Measurements from ENCODE around the gene NWD2. TPM values are rescaled to one million over a fixed set of nuclear protein-coding genes. Genes with fewer than 3 reads are reported as not detected.

The NWD2 gene
- total and polyA plus RNA-seq, 4 donors: 3.5 to 10.3 (median 9.1) TPM

DNA sequence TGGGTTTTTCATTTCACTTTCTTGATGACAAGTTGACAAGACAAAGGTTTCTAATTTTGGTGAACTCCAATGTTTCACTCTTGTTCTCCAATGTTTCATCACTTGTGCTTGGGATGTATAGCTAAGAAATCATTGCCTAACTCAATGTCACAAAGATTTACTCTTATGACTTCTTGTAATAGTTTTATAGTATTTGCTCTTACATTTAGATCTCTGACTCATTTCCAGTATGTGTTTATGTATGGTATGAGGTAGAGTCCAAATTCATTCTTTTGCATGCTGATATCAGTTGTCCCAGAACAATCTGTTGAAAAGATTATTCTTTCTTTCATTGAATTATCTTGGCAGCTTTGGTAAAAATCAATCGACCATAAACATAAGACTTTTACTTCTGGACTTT lies 12.2 kb upstream of the NWD2 start:
- no peak for DNase-seq (ENCODE audit: low read depth in 4 of 6, low spot score in 6 of 6)
- WGBS (ENCODE audit: insufficient coverage): no CpG with 5 or more reads among the region's 1 CpG

DNA sequence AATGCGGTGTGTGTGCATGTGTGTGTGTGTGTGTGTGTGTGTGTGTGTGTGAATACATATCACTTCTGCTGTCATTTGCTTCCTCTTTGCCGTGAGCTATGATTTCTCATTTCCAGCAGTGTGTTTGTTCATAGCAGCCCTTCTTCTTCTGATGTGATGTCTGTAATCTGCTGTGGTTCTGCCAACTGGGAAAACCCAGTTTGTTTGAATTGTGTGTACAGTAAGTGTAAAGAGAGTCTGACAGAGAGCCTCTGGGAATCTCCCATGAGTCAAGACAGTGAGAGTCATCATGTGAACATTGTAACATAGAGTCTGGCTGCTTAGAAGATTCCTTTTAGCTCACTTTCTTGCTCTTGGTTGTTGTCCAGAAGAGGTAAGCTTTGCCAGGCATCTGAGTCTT lies 8.4 kb upstream of the NWD2 start:
- no peaks in the 10 kb centered on the region for H3K36me3 ChIP-seq (ENCODE audit: control insufficient read depth, insufficient read depth, low read length)
- no peak overlapping the region for H3K4me3 ChIP-seq (ENCODE audit: low read depth, low read length)
- no peaks in the 10 kb centered on the region for H3K27me3 ChIP-seq (ENCODE audit: control insufficient read depth, insufficient read depth, low read length)
- DNase-seq (ENCODE audit: low read depth in 4 of 6, low spot score in 6 of 6): no peak
- 67% methylated on average over 1 of the region's 2 CpGs for WGBS (ENCODE audit: insufficient coverage)
- no peak overlapping the region for H3K27ac ChIP-seq (ENCODE audit: low read depth, low read length)
- no peaks in the 10 kb centered on the region for H3K4me1 ChIP-seq (ENCODE audit: control insufficient read depth, insufficient read depth, low read length)
- H3K9me3 ChIP-seq (ENCODE audit: control insufficient read depth, insufficient read depth, low read length): no peaks in the 10 kb centered on the region

More for the DNA sequence above, 12.2 kb upstream of the NWD2 start:
- H3K9me3 ChIP-seq (ENCODE audit: control insufficient read depth, insufficient read depth, low read length): no peaks in the 10 kb centered on the region
- no peaks in the 10 kb centered on the region for H3K27me3 ChIP-seq (ENCODE audit: control insufficient read depth, insufficient read depth, low read length)
- no peaks in the 10 kb centered on the region for H3K4me1 ChIP-seq (ENCODE audit: control insufficient read depth, insufficient read depth, low read length)
- no peak overlapping the region for H3K4me3 ChIP-seq (ENCODE audit: low read depth, low read length)
- no peaks in the 10 kb centered on the region for H3K36me3 ChIP-seq (ENCODE audit: control insufficient read depth, insufficient read depth, low read length)
- no peak overlapping the region for H3K27ac ChIP-seq (ENCODE audit: low read depth, low read length)

DNA sequence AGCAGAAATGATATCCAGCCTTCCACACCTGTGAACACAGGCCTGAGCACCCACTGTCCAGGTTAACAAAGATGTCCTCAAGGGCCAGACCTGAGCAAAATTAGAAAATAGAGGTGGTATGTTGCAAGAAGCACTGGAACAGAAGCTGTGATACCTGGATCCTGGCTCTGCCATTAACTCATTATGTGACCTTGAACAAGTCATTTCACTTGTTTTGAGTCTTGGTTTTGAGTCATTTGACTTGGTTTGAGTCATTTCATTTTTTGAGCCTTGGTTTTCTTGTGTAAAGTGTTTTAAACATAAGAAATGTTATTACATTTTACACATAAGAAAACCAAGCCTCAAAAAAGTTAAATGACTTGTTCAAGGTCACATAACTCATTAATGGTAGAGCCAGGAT lies 2.9 kb upstream of the NWD2 start:
- Histone ChIP-seq H3K27ac (ENCODE audit: low read depth, low read length) (no peak overlapping the region), H3K27me3 (ENCODE audit: control insufficient read depth, insufficient read depth, low read length) (peaks cover 43% of the 10 kb centered on the region), H3K36me3 (ENCODE audit: control insufficient read depth, insufficient read depth, low read length) (no peaks in the 10 kb centered on the region), H3K9me3 (ENCODE audit: control insufficient read depth, insufficient read depth, low read length) (no peaks in the 10 kb centered on the region), H3K4me1 (ENCODE audit: control insufficient read depth, insufficient read depth, low read length) (peaks cover 26% of the 10 kb centered on the region), H3K4me3 (ENCODE audit: low read depth, low read length) (no peak overlapping the region)
- DNase-seq (ENCODE audit: low read depth in 4 of 6, low spot score in 6 of 6): no peak

DNA sequence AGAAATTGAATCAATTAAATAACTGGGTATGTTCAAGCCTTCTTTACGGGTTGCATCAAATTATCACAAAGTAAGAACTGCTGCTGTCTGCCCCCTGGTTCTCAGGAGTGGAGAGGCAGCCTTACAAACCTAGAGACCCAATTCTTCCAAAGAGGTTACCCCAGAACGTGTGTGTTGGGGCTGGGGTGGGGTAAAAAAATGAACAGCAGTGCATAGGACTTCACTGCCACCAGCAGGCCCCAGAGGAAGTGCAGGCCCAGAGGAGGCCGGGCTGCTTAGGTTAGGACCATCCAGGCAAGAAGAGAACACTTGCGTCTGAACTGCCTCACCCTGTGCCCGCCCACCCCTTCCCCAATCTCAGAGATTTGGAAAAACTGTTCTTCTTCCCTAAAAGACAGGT lies 1.5 kb upstream of the NWD2 start:
- Histone ChIP-seq H3K36me3 (ENCODE audit: control insufficient read depth, insufficient read depth, low read length) (no peaks in the 10 kb centered on the region), H3K4me3 (ENCODE audit: low read depth, low read length) (peak overlapping the region; percentile 9), H3K27me3 (ENCODE audit: control insufficient read depth, insufficient read depth, low read length) (peaks cover 43% of the 10 kb centered on the region), H3K4me1 (ENCODE audit: control insufficient read depth, insufficient read depth, low read length) (peaks cover 26% of the 10 kb centered on the region), H3K27ac (ENCODE audit: low read depth, low read length) (no peak overlapping the region), H3K9me3 (ENCODE audit: control insufficient read depth, insufficient read depth, low read length) (no peaks in the 10 kb centered on the region)
- WGBS (ENCODE audit: insufficient coverage): 41% methylated on average over 2 of the region's 5 CpGs
- DNase-seq (ENCODE audit: low read depth in 4 of 6, low spot score in 6 of 6): peak in 2 of 6 donors; percentile 40 to 56

DNA sequence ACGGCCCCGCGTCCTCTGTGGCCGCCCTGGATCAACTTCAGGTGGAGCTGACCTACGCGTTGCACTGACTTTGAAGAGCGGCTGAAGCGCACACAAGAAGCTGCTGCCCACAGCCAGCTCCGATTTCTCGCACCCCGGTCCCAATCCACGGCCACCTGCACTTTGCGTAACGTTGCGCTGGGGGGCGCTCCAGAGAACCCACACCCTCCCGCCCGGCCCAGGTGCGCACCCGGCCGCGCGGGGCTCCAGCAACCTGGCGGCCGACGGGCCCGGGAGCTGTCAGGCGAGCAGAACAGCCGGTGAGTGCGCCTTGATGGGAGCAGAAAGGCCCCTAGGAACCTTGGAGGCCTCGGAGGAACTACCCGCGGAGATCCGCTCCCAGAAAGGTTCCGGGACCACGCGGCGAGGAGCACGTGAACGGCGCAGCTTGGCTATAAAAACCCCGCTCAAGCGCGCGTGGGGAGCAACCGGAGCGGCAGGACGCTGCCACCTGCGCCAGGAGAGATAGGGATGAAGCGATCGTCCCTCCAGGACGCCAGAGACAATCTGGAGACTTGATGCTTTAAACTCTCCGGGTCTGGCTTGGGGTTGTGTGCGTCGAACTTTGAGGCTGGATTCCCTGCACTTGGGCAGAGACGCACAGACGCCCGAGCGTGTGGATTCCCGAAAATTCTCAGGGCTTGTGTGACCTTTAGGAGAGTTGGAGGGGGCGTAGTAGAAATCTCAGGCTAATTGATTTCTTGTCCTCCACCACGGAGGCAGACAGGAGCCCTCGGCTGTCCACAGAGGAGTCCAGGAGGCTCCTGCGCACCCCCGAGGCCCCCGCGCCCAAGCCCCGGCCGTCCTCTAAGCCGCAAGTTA lies 591 bp upstream of the NWD2 start:
- H3K4me1 ChIP-seq (ENCODE audit: control insufficient read depth, insufficient read depth, low read length): peaks cover 26% of the 10 kb centered on the region
- 3% methylated on average over 70 of the region's 70 CpGs for WGBS (ENCODE audit: insufficient coverage)
- peaks cover 45% of the 10 kb centered on the region for H3K27me3 ChIP-seq (ENCODE audit: control insufficient read depth, insufficient read depth, low read length)
- H3K27ac ChIP-seq (ENCODE audit: low read depth, low read length): no peak overlapping the region
- H3K36me3 ChIP-seq (ENCODE audit: control insufficient read depth, insufficient read depth, low read length): no peaks in the 10 kb centered on the region
- H3K9me3 ChIP-seq (ENCODE audit: control insufficient read depth, insufficient read depth, low read length): no peaks in the 10 kb centered on the region
- DNase-seq (ENCODE audit: low read depth in 4 of 6, low spot score in 6 of 6): peak in 2 of 6 donors; percentile 51 to 60
- H3K4me3 ChIP-seq (ENCODE audit: low read depth, low read length): peak overlapping the region; percentile 20

DNA sequence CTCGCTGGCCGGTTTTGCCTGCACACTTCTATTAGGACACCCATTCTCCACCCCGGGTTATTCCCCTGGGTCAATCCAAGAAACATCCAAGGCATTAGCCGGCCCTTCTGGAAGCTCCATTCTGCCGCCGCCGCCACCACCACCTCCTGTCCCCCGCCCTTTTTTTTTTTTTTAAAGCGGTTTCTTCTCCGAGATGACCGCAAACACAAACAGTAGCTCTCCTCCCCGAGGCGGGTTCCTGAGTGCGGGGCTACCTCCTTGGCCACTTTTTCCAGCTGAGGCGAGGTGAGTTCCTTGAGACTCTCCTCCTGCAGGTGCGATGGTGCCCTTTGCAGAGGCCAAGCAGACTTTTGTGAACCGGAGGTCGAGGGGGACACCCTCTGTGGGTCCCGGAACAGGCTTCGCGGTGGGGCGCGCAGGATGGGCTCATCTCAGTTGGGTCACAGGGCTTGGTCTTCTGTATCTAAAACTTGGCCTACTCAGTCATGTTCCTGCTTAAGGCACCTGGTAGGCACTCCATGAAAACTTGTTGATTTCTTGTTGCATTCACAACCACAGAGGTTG lies 930 bp downstream of the NWD2 start:
- no peak overlapping the region for H3K27ac ChIP-seq (ENCODE audit: low read depth, low read length)
- H3K27me3 ChIP-seq (ENCODE audit: control insufficient read depth, insufficient read depth, low read length): peaks cover 45% of the 10 kb centered on the region
- no peak for DNase-seq (ENCODE audit: low read depth in 4 of 6, low spot score in 6 of 6)
- H3K4me3 ChIP-seq (ENCODE audit: low read depth, low read length): peak overlapping the region; percentile 20
- WGBS (ENCODE audit: insufficient coverage): 4% methylated on average over 20 of the region's 23 CpGs
- H3K36me3 ChIP-seq (ENCODE audit: control insufficient read depth, insufficient read depth, low read length): no peaks in the 10 kb centered on the region
- no peaks in the 10 kb centered on the region for H3K9me3 ChIP-seq (ENCODE audit: control insufficient read depth, insufficient read depth, low read length)
- H3K4me1 ChIP-seq (ENCODE audit: control insufficient read depth, insufficient read depth, low read length): peaks cover 26% of the 10 kb centered on the region

DNA sequence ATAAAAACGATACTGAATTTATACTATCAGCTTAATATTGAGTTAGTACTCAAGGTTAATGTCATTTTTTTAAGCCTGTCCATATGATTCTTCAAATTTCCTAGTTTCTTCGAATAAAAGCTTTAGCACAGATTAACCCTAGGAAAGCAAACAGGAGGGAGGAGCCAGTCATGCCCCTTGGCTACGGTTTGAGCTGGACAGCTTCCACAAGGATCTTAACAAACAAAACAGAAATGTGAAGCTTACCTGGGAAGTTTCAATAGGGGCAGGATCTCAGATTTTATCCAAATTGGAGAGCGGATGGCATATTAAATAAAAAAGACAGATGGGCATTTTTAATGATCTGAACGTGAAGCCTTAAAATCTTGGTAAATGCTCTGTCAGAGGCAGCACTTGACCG lies 2.3 kb downstream of the NWD2 start:
- H3K27ac ChIP-seq (ENCODE audit: low read depth, low read length): no peak overlapping the region
- WGBS (ENCODE audit: insufficient coverage): 0% methylated on average over 1 of the region's 6 CpGs
- H3K27me3 ChIP-seq (ENCODE audit: control insufficient read depth, insufficient read depth, low read length): peaks cover 42% of the 10 kb centered on the region

DNA sequence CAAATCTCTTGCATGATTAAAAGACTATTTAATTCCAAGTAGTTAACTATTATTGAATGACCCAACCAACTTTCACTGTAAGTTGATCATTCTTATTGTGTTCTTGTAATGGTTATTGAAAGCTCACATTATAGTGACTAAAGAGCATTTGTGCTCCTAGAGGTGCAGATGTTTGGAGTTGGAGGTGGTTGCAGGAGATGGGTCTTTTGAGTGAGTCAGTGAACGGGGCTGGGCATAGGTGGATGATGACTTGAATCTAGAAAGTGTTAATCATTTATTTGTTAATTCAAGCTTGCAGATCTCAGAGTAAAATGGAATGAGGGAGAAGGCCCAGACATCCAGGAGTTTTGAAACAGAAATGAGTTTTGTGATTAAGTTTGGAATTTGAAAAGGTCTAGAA lies 13.7 kb downstream of the NWD2 start:
- Histone ChIP-seq H3K9me3 (ENCODE audit: control insufficient read depth, insufficient read depth, low read length) (no peaks in the 10 kb centered on the region), H3K36me3 (ENCODE audit: control insufficient read depth, insufficient read depth, low read length) (no peaks in the 10 kb centered on the region), H3K27me3 (ENCODE audit: control insufficient read depth, insufficient read depth, low read length) (no peaks in the 10 kb centered on the region), H3K4me3 (ENCODE audit: low read depth, low read length) (no peak overlapping the region), H3K27ac (ENCODE audit: low read depth, low read length) (no peak overlapping the region), H3K4me1 (ENCODE audit: control insufficient read depth, insufficient read depth, low read length) (no peaks in the 10 kb centered on the region)
- DNase-seq (ENCODE audit: low read depth in 4 of 6, low spot score in 6 of 6): no peak
- WGBS (ENCODE audit: insufficient coverage): 76% methylated on average over 1 of the region's 1 CpG

More for the DNA sequence above, 2.3 kb downstream of the NWD2 start:
- Histone ChIP-seq H3K4me1 (ENCODE audit: control insufficient read depth, insufficient read depth, low read length) (peaks cover 26% of the 10 kb centered on the region), H3K36me3 (ENCODE audit: control insufficient read depth, insufficient read depth, low read length) (no peaks in the 10 kb centered on the region), H3K4me3 (ENCODE audit: low read depth, low read length) (no peak overlapping the region), H3K9me3 (ENCODE audit: control insufficient read depth, insufficient read depth, low read length) (no peaks in the 10 kb centered on the region)
- DNase-seq (ENCODE audit: low read depth in 4 of 6, low spot score in 6 of 6): peak in 2 of 6 donors; percentile 33 to 43

DNA sequence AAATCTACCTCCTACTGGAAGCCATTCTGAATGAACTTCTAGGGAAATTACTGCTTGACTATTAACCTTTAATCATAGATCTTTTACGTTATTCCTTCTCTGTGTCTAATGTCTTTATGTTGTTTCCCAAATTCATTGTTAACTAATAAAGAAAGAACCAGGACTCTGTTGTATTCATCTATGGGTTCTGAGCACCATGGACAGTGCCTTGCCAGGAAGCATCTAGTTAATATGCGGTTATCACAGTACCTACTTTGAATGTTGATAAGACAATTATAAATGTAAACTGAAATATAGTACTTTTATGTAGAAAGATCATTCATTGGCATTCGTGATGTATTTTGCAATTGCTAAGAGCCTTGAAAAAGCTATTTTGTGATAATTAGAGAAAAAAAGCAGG lies 23.8 kb downstream of the NWD2 start:
- no peaks in the 10 kb centered on the region for H3K36me3 ChIP-seq (ENCODE audit: control insufficient read depth, insufficient read depth, low read length)
- no peak overlapping the region for H3K27ac ChIP-seq (ENCODE audit: low read depth, low read length)
- H3K4me3 ChIP-seq (ENCODE audit: low read depth, low read length): no peak overlapping the region
- no peaks in the 10 kb centered on the region for H3K27me3 ChIP-seq (ENCODE audit: control insufficient read depth, insufficient read depth, low read length)
- WGBS (ENCODE audit: insufficient coverage): 67% methylated on average over 1 of the region's 3 CpGs
- H3K4me1 ChIP-seq (ENCODE audit: control insufficient read depth, insufficient read depth, low read length): no peaks in the 10 kb centered on the region
- H3K9me3 ChIP-seq (ENCODE audit: control insufficient read depth, insufficient read depth, low read length): no peaks in the 10 kb centered on the region
- DNase-seq (ENCODE audit: low read depth in 4 of 6, low spot score in 6 of 6): peak in 1 of 6 donors; percentile 3

DNA sequence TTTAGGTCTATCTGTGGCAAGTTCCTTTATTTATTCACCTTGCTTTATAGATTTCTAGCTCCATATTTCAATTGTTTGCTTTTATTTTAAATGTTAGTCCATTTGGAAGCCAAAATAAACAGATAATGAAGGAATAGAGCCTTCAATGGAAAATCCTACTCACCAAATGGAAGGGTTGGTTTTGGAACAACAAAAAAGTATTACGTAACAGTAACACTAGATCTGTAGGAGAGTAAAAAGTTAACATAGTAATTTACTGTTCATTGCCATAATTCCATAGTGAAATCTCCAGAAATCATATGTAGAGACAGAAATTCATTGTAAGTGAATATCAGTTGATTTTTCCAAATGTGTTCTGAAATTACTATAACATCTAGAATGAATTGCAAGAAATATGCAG lies 34.6 kb downstream of the NWD2 start:
- Histone ChIP-seq H3K36me3 (ENCODE audit: control insufficient read depth, insufficient read depth, low read length) (no peaks in the 10 kb centered on the region), H3K9me3 (ENCODE audit: control insufficient read depth, insufficient read depth, low read length) (no peaks in the 10 kb centered on the region), H3K27me3 (ENCODE audit: control insufficient read depth, insufficient read depth, low read length) (no peaks in the 10 kb centered on the region), H3K27ac (ENCODE audit: low read depth, low read length) (no peak overlapping the region), H3K4me1 (ENCODE audit: control insufficient read depth, insufficient read depth, low read length) (no peaks in the 10 kb centered on the region), H3K4me3 (ENCODE audit: low read depth, low read length) (no peak overlapping the region)
- DNase-seq (ENCODE audit: low read depth in 4 of 6, low spot score in 6 of 6): no peak
- WGBS (ENCODE audit: insufficient coverage): no CpG with 5 or more reads among the region's 1 CpG

Data from spinal cord (tissue), 10 donors.